Ascending aorta (tissue), 2 donors: Measurements from ENCODE around the gene RASA3. TPM values are rescaled to one million over a fixed set of nuclear protein-coding genes. Genes with fewer than 3 reads are reported as not detected.

Experiments
- DNase-seq, 2 donors: peaks; one replicate each; pipeline ENCODE4 v3.0.0-alpha.2; 2019; ENCODE audit warnings: low spot score in 2 of 2
- H3K27ac ChIP-seq, 2 donors: fragments of 200-600 bp; sonication (generic); one replicate each; pipeline ENCODE4 v1.5.1; 2016 to 2017; ENCODE audit warnings: mild to moderate bottlenecking in 1 of 2
- H3K27me3 ChIP-seq: fragments of 200-600 bp; sonication (generic); one replicate; pipeline ENCODE4 v1.5.1; 2017
- H3K36me3 ChIP-seq, 2 donors: fragments of 200-600 bp; sonication (generic); one replicate each; pipeline ENCODE4 v1.5.1; 2016
- H3K4me1 ChIP-seq, 2 donors: fragments of 200-600 bp; sonication (generic); one replicate each; pipeline ENCODE4 v1.5.1; 2016 to 2017; ENCODE audit warnings: mild to moderate bottlenecking in 1 of 2
- H3K4me3 ChIP-seq, 2 donors: fragments of 200-600 bp; sonication (generic); one replicate each; pipeline ENCODE4 v1.5.1; 2016 to 2017; ENCODE audit warnings: mild to moderate bottlenecking in 1 of 2
- H3K9me3 ChIP-seq, 2 donors: fragments of 200-600 bp; sonication (generic); one replicate each; pipeline ENCODE4 v1.5.1; 2016
- intact Hi-C: fragments of 100-400 bp; cut with DNase I; formaldehyde crosslinking; loops from one replicate; pipeline ENCODE4 v1.15.1; 2023
- total RNA-seq: library from RNA; depleted of rRNA; stranded (reverse); fragments of >200 nt; gene quantifications from one replicate; pipeline ENCODE4 v1.1.0, GENCODE V29; 2016
- TF ChIP-seq, protein P1 (sequence below), 3 experiments: fragments of 200-600 bp in 2 of 3; fragments of 450-650 bp in 1 of 3; sonication (generic) in 2 of 3; IDR thresholded peaks; one replicate each; pipeline ENCODE4 v1.5.1; 2016 to 2019; ENCODE audit warnings: antibody characterized with exemption in 3 of 3, mild to moderate bottlenecking in 1 of 3, moderate library complexity in 1 of 3

The RASA3 gene
- total RNA-seq, 1 donor from 2014 or later, result 30.7 TPM

DNA sequence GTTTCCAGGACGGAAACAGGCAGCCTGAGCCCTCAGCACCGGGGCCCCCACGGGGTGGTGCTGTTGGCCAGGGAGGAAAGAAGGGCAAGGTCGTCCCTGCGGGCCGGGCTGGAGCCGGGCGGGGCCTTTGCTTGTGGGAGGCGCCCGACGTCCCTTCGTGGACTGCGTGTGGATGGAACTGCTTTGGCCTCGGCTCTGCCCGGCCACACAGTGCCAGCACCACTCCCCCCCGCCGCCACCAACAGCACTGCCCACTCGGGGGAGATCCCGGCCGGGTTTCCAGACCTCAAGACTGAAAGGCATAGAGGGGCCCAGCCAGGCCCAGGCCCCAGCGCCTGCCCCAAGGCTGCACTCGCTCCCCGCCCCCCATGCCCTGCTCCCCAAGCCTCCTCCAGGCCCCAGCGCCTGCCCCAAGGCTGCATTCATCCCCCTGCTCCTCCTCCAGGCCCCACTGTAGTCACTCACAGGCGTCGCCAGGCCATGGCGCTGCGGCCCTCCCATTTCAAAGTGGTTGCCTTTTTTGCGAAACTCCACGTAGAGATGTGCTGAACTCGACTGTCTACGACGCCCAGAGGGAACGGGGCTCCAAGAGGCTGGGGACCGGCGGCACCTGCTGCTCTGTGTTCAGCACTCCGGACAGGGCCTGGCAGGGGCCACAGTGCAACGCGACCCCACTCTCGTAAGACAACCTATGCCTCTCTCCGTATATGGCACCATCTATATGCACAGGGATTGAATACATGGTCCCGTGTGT is 181.0 kb downstream of the RASA3 start:
- TF ChIP-seq, protein P1, sequence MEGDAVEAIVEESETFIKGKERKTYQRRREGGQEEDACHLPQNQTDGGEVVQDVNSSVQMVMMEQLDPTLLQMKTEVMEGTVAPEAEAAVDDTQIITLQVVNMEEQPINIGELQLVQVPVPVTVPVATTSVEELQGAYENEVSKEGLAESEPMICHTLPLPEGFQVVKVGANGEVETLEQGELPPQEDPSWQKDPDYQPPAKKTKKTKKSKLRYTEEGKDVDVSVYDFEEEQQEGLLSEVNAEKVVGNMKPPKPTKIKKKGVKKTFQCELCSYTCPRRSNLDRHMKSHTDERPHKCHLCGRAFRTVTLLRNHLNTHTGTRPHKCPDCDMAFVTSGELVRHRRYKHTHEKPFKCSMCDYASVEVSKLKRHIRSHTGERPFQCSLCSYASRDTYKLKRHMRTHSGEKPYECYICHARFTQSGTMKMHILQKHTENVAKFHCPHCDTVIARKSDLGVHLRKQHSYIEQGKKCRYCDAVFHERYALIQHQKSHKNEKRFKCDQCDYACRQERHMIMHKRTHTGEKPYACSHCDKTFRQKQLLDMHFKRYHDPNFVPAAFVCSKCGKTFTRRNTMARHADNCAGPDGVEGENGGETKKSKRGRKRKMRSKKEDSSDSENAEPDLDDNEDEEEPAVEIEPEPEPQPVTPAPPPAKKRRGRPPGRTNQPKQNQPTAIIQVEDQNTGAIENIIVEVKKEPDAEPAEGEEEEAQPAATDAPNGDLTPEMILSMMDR (IDR thresholded peaks at IDR 0.05), result peak; percentile 89 to 93 (median 91)
- H3K36me3 ChIP-seq, result peaks cover 0 to 4% of the 10 kb centered on the region in 2 donors
- peak overlapping the region in 1 of 2 donors; percentile 41 for H3K4me3 ChIP-seq
- H3K9me3 ChIP-seq, result no peaks in the 10 kb centered on the region
- H3K4me1 ChIP-seq, result peaks cover 3 to 8% of the 10 kb centered on the region in 2 donors
- no peaks in the 10 kb centered on the region for H3K27me3 ChIP-seq
- intact Hi-C loops, result loop anchor here (1.0 kb wide), 1 partner anchor 275 kb away; no protein-coding TSS in a partner anchor
- H3K27ac ChIP-seq, result no peak overlapping the region
- DNase-seq, result peak; percentile 30 to 92

GRCh38 chr13:113950451-113951245 is 181.8 kb downstream of the RASA3 start:
- no peaks in the 10 kb centered on the region for H3K9me3 ChIP-seq
- H3K4me1 ChIP-seq, result peaks cover 3 to 8% of the 10 kb centered on the region in 2 donors
- TF ChIP-seq, protein P1 (IDR thresholded peaks at IDR 0.05), result no peak
- H3K27ac ChIP-seq, result no peak overlapping the region
- H3K4me3 ChIP-seq, result no peak overlapping the region
- H3K27me3 ChIP-seq, result no peaks in the 10 kb centered on the region
- peaks cover 0 to 4% of the 10 kb centered on the region in 2 donors for H3K36me3 ChIP-seq
- DNase-seq, result no peak
- intact Hi-C loops, result loop anchor here (1.0 kb wide), 1 partner anchor 276 kb away; no protein-coding TSS in a partner anchor

DNA sequence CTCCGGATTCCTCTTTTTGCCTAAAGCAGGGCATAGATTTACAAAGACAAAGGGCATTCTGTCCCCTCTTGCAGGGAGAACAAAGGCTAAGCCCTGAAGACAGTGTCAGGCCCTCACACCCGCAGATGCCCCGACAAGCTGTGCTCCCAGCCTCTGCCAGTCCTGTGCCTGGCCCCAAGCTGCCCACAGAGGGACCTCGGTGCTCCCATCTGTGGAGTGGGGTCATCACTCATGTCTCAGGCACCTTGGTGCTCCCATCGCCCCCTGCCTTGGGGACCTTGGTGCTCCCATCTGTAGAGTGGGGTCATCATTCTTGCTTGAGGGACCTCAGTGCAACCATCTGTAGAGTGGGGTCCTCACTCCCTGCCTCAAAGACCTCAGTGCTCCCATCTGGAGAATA is 182.9 kb downstream of the RASA3 start:
- Histone ChIP-seq H3K4me1 (peaks cover 3 to 8% of the 10 kb centered on the region in 2 donors), H3K9me3 (no peaks in the 10 kb centered on the region), H3K4me3 (no peak overlapping the region), H3K36me3 (peaks cover 0 to under 1% of the 10 kb centered on the region in 2 donors), H3K27ac (no peak overlapping the region), H3K27me3 (no peaks in the 10 kb centered on the region)
- intact Hi-C loops, result no loop called here
- no peak for DNase-seq
- TF ChIP-seq, protein P1 (IDR thresholded peaks at IDR 0.05), result no peak

GRCh38 chr13:113948034-113948742 is 184.2 kb downstream of the RASA3 start:
- TF ChIP-seq, protein P1 (IDR thresholded peaks at IDR 0.05), result no peak
- DNase-seq, result no peak
- Histone ChIP-seq H3K4me3 (no peak overlapping the region), H3K27ac (no peak overlapping the region), H3K27me3 (no peaks in the 10 kb centered on the region), H3K36me3 (no peaks in the 10 kb centered on the region), H3K9me3 (no peaks in the 10 kb centered on the region), H3K4me1 (peaks cover 3 to 8% of the 10 kb centered on the region in 2 donors)
- intact Hi-C loops, result no loop called here

GRCh38 chr13:113947311-113948033 is 185.0 kb downstream of the RASA3 start:
- no peaks in the 10 kb centered on the region for H3K27me3 ChIP-seq
- no peaks in the 10 kb centered on the region for H3K9me3 ChIP-seq
- intact Hi-C loops, result loop anchor here (1.0 kb wide), 1 partner anchor 130 kb away; no protein-coding TSS in a partner anchor
- H3K4me1 ChIP-seq, result peaks cover 3 to 8% of the 10 kb centered on the region in 2 donors
- TF ChIP-seq, protein P1 (IDR thresholded peaks at IDR 0.05), result peak; percentile 83 to 89 (median 87)
- no peak overlapping the region for H3K4me3 ChIP-seq
- H3K27ac ChIP-seq, result peak overlapping the region in 1 of 2 donors; percentile 31
- no peaks in the 10 kb centered on the region for H3K36me3 ChIP-seq
- peak in 1 of 2 donors; percentile 82 for DNase-seq
